GM10847 (cell line): ENCODE results near the gene MMAA.

Experiments used
- POLR2A ChIP-seq: IDR thresholded peaks from 2 replicates; pipeline ENCODE4 v1.6.1; 2011; ENCODE audit not compliant: insufficient read length; ENCODE audit errors: extremely low read depth

The MMAA gene

GRCh38 chr4:145681956-145682355 is 62.8 kb downstream of the MMAA start:
- no peak for TF ChIP-seq POLR2A

- TF ChIP-seq POLR2A: no peak
Observed at GRCh38 chr4:145686991-145687390, 67.8 kb downstream of the MMAA start.

- no peak for TF ChIP-seq POLR2A
Observed at GRCh38 chr4:145690610-145691009, 71.4 kb downstream of the MMAA start.

GRCh38 chr4:145694929-145695328 is 75.7 kb downstream of the MMAA start:
- TF ChIP-seq POLR2A: no peak

GRCh38 chr4:145697332-145697731 is 78.1 kb downstream of the MMAA start:
- no peak for TF ChIP-seq POLR2A

DNA sequence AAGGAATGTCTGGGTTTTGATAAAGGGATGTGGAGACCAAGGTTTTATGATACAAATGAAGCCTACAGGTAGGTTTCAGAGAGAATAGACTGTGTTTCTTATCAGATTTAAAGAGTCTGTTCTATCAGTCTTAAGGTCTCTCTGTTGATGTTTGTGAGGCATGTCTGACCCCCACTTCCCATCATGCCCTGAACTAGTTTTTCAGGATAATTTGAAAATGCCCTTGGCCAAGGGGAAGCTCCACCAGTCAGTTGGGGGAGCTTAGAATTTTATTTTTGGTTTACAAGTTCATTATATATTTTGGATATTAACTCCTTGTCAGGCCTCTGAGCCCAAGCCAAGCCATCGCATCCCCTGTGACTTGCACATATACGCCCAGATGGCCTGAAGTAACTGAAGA is 79.3 kb downstream of the MMAA start:
- TF ChIP-seq POLR2A: no peak

DNA sequence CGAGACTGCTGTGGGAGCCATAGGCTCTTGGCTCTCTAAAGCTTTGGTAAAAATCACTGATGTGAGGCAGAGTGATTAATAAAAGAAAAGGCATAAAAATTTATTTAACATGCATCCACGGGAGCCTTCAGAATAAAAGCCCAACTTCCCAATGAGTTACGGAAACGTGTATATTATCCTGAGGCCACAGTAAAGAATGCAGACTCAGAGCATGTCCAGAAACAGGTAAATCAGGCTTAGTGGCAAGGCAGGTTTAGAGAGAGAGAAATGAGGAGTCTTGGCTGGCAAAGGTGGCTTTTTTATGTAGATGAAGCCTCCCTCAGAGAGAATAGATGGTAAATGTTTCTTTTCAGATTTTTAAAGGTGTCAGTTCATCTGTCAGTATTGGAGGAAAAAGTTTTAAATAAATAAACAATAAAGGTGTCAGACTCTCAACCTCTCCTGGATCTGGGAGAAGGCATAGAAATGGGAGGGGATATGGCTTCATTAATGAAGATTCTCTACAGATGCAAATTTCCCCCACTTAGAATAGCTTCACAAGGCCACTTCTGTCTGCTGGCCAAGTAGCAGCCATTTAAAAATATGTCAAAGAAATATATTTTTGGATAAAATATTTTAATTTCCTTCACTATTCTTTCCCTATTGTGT is 84.8 kb downstream of the MMAA start:
- no peak for TF ChIP-seq POLR2A

- TF ChIP-seq POLR2A: no peak
Observed at GRCh38 chr4:145709336-145709735, 90.2 kb downstream of the MMAA start.
